Naive thymus-derived CD4-positive, alpha-beta T cell (primary cell): ENCODE measurements around the gene ITGB7. TPM values are rescaled to one million over a fixed set of nuclear protein-coding genes. Genes with fewer than 3 reads are reported as not detected.

Source experiments
- ATAC-seq: fragments of 150-1000 bp; cut with Tn5 transposase; 2 replicates; pipeline ENCODE4 v1.10.0; 2021; ENCODE audit warnings: mild to moderate bottlenecking, moderate library complexity
- CTCF ChIA-PET: fragments of 350-600 bp; sonication (Branson Sonifier 250); formaldehyde crosslinking; loops from one replicate; lab custom pipeline; 2021; ENCODE audit warnings: antibody characterized with exemption; lab: Charles Lee
- POLR2A ChIA-PET: fragments of 350-600 bp; sonication (Branson Sonifier 250); formaldehyde crosslinking; loops from one replicate; lab custom pipeline; 2021; ENCODE audit warnings: antibody characterized with exemption, inconsistent platforms; lab: Charles Lee
- DNase-seq, 9 donors: peaks; one replicate each; pipeline versions ENCODE4 v3.0.0 to v3.0.0-alpha.2; 2020 to 2022; ENCODE audit warnings: mixed read lengths in 1 of 9
- H3K27ac ChIP-seq: one replicate; pipeline ENCODE4 v1.7.0; 2013; ENCODE audit warnings: mild to moderate bottlenecking, low read depth, low read length, moderate library complexity
- H3K27me3 ChIP-seq, 2 donors: one replicate each; pipeline ENCODE4 v1.7.0; 2013; ENCODE audit warnings: low read length in 2 of 2, mild to moderate bottlenecking in 2 of 2, moderate library complexity in 2 of 2; ENCODE audit not compliant: control insufficient read depth in 2 of 2, insufficient read depth in 2 of 2
- H3K36me3 ChIP-seq, 3 experiments: 1 replicate in 2 of 3; 2 replicates in 1 of 3; pipeline ENCODE4 v1.7.0; 2013; ENCODE audit warnings: low read length in 3 of 3, mild to moderate bottlenecking in 3 of 3, moderate library complexity in 1 of 3; ENCODE audit not compliant: insufficient read depth in 3 of 3, control insufficient read depth in 2 of 3
- H3K4me1 ChIP-seq, 2 donors: one replicate each; pipeline ENCODE4 v1.7.0; 2013; ENCODE audit warnings: low read length in 2 of 2, mild to moderate bottlenecking in 2 of 2, moderate library complexity in 1 of 2; ENCODE audit not compliant: control insufficient read depth in 2 of 2, insufficient read depth in 2 of 2
- H3K4me3 ChIP-seq: 2 replicates; pipeline ENCODE4 v1.7.0; 2013; ENCODE audit warnings: mild to moderate bottlenecking, low read length
- H3K9me3 ChIP-seq, 3 experiments: 1 replicate in 2 of 3; 2 replicates in 1 of 3; pipeline ENCODE4 v1.7.0; 2013; ENCODE audit warnings: low read length in 3 of 3; ENCODE audit not compliant: control insufficient read depth in 2 of 3
- H3K27ac Mint-ChIP-seq, 9 donors: one replicate each; pipeline ENCODE4 v1.8.0; 2020 to 2022; ENCODE audit warnings: mixed read lengths in 9 of 9, mild to moderate bottlenecking in 8 of 9, moderate library complexity in 5 of 9, inconsistent platforms in 2 of 9
- H3K27me3 Mint-ChIP-seq, 5 donors: one replicate each; pipeline ENCODE4 v1.8.0; 2021 to 2022; ENCODE audit warnings: mixed read lengths in 5 of 5, mild to moderate bottlenecking in 1 of 5
- H3K36me3 Mint-ChIP-seq, 5 donors: one replicate each; pipeline ENCODE4 v1.8.0; 2020 to 2022; ENCODE audit warnings: mixed read lengths in 5 of 5, mild to moderate bottlenecking in 3 of 5, inconsistent platforms in 1 of 5
- H3K4me1 Mint-ChIP-seq, 7 donors: one replicate each; pipeline ENCODE4 v1.8.0; 2020 to 2022; ENCODE audit warnings: mixed read lengths in 7 of 7, mild to moderate bottlenecking in 3 of 7, inconsistent platforms in 1 of 7
- H3K4me3 Mint-ChIP-seq, 10 donors: one replicate each; pipeline ENCODE4 v1.8.0; 2020 to 2022; ENCODE audit warnings: mild to moderate bottlenecking in 10 of 10, mixed read lengths in 10 of 10, moderate library complexity in 6 of 10, inconsistent platforms in 2 of 10
- H3K9me3 Mint-ChIP-seq, 11 donors: one replicate each; pipeline ENCODE4 v1.8.0; 2020 to 2022; ENCODE audit warnings: mixed read lengths in 11 of 11, mild to moderate bottlenecking in 4 of 11, inconsistent platforms in 1 of 11, moderate library complexity in 1 of 11
- intact Hi-C, 2 donors: fragments of 100-400 bp; cut with micrococcal nuclease; formaldehyde crosslinking; loops; one replicate each; pipeline ENCODE4 v1.15.1; 2023
- polyA plus RNA-seq, 2 donors: library from polyadenylated mRNA; unstranded; fragments of 300-500 nt; fragmentation: Illumina TruSeq; gene quantifications; one replicate each; pipeline ENCODE4 v1.2.3, GENCODE V29; 2021
- total RNA-seq, 6 experiments: library from RNA in 5 of 6; stranded (reverse) in 5 of 6; gene quantifications; 1 replicate in 5 of 6; 2 replicates in 1 of 6; pipeline ENCODE4 v1.2.3 and lab custom pipeline; 2021 to 2026

ITGB7 gene
- total and polyA plus RNA-seq, 7 experiments from 2014 or later, result 191 to 760 (median 227) TPM

DNA sequence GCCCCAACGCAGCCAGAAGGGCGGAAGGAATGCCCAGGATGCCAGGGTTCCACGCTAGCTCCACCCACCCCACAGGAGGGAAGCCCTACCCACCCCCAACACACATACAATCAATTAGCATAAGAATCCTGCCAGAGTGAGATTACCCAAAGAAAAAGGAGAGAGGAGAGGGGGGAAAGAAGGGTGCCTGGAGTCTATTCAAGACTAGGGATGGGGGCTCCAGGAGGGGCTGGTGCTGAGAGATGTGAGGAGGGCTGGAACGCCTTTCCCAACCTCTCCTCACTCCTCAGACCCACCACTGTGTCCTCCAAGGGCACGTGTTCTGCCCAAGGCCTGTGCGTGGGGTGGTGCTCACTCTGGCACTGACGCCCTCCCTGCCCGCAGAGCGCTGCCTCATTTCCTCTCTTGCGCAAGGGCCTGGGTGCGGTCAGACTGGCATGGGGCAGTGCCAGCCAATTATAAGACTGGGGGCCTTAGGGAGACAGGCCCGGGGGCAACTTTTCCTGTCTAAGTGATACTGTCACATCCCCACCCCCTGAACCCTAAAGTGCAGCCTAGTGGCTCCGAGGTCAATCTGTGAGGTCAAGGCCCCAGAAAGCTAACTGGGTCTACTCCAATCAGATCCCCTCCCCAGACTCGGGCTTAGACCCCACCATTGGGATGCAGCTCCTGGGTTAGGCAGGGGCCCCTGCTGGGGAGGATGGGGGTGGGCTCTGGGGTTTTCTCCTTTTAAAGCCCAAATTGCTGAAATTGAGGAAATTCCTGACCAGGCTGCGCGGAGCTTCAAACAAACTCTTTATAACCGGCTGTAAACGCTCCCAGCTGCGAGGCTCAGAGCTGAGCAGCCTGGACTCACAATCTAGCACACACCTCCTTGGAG lies 10.2 kb upstream of the ITGB7 start:
- Mint-ChIP-seq H3K27ac (peak overlapping the region; percentile 67 to 96 (median 90)), H3K27me3 (no peaks in the 10 kb centered on the region), H3K4me1 (peaks cover 40 to 73% (median 70%) of the 10 kb centered on the region in 7 donors), H3K9me3 (peaks cover 0 to 6% (median 0%) of the 10 kb centered on the region in 11 donors), H3K4me3 (peak overlapping the region; percentile 85 to 100 (median 98)), H3K36me3 (peaks cover 0 to 47% (median 6%) of the 10 kb centered on the region in 5 donors)
- CTCF ChIA-PET, result interaction anchor here (0.7 to 14.6 kb wide), 9 partner anchors 19 to 1188 kb away, joined by 3 to 159 read pairs (median 3); partner anchors contain the start of gene ESPL1
- ATAC-seq (peak; percentile 16), DNase-seq (no peak)
- Histone ChIP-seq H3K4me3 (peak overlapping the region; percentile 95), H3K27ac (peak overlapping the region; percentile 78), H3K27me3 (no peaks in the 10 kb centered on the region), H3K36me3 (peaks cover 0 to 43% (median 0%) of the 10 kb centered on the region in 3 experiments), H3K9me3 (no peaks in the 10 kb centered on the region), H3K4me1 (peaks cover 32 to 34% of the 10 kb centered on the region in 2 donors)
- intact Hi-C loops, result no loop called here
- POLR2A ChIA-PET, result interaction anchor here (0.6 to 8.6 kb wide), 14 partner anchors 11 to 606 kb away, joined by 3 to 103 read pairs (median 5); partner anchors contain the start of genes CSAD, ITGB7, MYG1 and PFDN5

DNA sequence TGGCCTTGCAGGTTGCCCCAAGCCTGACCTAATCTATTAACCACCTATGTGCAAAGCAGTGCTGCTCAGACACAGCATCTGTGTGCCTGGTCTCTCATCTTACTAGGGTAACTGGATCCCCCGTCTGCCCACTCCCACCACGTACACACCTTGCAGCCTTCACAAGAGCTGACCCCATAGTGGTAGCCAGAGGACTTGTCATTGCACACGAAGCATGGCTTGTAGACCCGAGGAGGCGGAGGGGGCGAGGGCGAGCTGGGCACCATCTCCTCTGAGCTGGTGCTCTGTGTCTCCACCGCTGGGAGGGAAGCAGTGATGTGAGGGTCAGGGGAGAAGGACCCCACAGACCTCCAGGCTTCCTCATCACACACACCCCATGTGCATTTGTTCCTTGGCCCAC lies 8.4 kb upstream of the ITGB7 start:
- H3K4me3 ChIP-seq, result no peak overlapping the region
- DNase-seq (no peak), ATAC-seq (no peak)
- Mint-ChIP-seq H3K4me3 (peak overlapping the region in 3 of 10 donors; percentile 97 to 100 (median 100)), H3K27me3 (no peaks in the 10 kb centered on the region), H3K27ac (peak overlapping the region; percentile 58 to 96 (median 86)), H3K4me1 (peaks cover 41 to 78% (median 65%) of the 10 kb centered on the region in 7 donors), H3K9me3 (peaks cover 0 to 3% (median 0%) of the 10 kb centered on the region in 11 donors), H3K36me3 (peaks cover 5 to 53% (median 12%) of the 10 kb centered on the region in 5 donors)
- no peaks in the 10 kb centered on the region for H3K27me3 ChIP-seq
- ChIA-PET POLR2A (interaction anchor here (0.9 to 8.6 kb wide), 10 partner anchors 10 to 129 kb away, joined by 4 to 103 read pairs (median 5); partner anchors contain the start of genes CSAD, ITGB7 and ZNF740), CTCF (interaction anchor here (0.9 to 14.6 kb wide), 10 partner anchors 16 to 82 kb away, joined by 4 to 159 read pairs (median 10); partner anchors contain the start of gene ESPL1)
- H3K36me3 ChIP-seq, result peaks cover 0 to 60% (median 0%) of the 10 kb centered on the region in 3 experiments
- peak overlapping the region; percentile 78 for H3K27ac ChIP-seq
- H3K9me3 ChIP-seq, result no peaks in the 10 kb centered on the region
- intact Hi-C loops, result no loop called here
- H3K4me1 ChIP-seq, result peaks cover 29 to 30% of the 10 kb centered on the region in 2 donors

DNA sequence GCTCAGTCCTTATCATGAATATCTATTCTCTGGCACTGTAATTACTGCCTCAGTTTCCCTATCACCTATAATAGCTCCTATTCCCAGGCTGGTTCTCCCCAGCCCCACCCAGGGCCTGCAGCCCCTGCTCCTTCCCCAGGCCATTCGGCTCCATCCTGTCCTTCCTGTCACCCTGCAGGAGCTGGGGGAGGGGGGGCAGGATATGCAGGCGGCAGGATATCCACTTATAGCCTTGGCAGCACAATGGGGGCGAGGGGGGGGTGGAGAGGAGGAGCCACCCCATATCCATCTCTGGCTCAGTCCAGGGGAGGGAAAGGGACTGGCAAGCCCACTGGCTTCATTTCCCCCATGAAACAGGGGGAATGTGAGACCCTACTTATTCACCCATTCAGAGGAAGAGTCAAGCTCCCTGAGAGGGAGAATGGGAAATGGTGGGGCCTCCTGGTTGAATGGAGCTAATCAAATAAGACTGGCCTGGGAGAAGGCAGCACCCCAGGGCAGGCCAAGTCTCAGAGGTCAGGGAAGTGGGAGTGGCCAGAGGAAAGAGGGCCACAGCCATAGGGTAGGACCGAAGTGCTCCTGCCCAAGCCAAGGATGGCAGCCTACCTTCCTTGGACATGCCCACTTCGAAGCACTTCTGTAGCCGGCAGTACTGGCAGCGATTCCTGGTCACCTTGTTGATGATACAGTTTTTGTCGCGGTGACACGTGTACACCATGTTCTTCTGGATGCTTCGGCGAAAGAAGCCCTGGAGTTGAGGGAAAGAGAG lies 7.8 kb upstream of the ITGB7 start:
- Mint-ChIP-seq H3K9me3 (peaks cover 0 to 3% (median 0%) of the 10 kb centered on the region in 11 donors), H3K27me3 (no peaks in the 10 kb centered on the region), H3K4me1 (peaks cover 41 to 83% (median 71%) of the 10 kb centered on the region in 7 donors), H3K27ac (peak overlapping the region in 7 of 9 donors; percentile 16 to 94 (median 86)), H3K36me3 (peaks cover 5 to 56% (median 12%) of the 10 kb centered on the region in 5 donors), H3K4me3 (no peak overlapping the region)
- CTCF ChIA-PET, result interaction anchor here (0.6 to 14.6 kb wide), 21 partner anchors 8 to 357 kb away, joined by 3 to 159 read pairs (median 9); partner anchors contain the start of genes AAAS, CSAD, ESPL1 and ZNF740
- ATAC-seq (no peak), DNase-seq (no peak)
- no peaks in the 10 kb centered on the region for H3K9me3 ChIP-seq
- peaks cover 29 to 34% of the 10 kb centered on the region in 2 donors for H3K4me1 ChIP-seq
- POLR2A ChIA-PET, result interaction anchor here (0.8 to 8.6 kb wide), 17 partner anchors 8 to 107 kb away, joined by 3 to 103 read pairs (median 5); partner anchors contain the start of genes AAAS, CSAD, ESPL1 and ITGB7
- no peak overlapping the region for H3K4me3 ChIP-seq
- H3K27me3 ChIP-seq, result no peaks in the 10 kb centered on the region
- peak overlapping the region; percentile 78 for H3K27ac ChIP-seq
- intact Hi-C loops, result no loop called here
- H3K36me3 ChIP-seq, result peaks cover 0 to 62% (median 0%) of the 10 kb centered on the region in 3 experiments

DNA sequence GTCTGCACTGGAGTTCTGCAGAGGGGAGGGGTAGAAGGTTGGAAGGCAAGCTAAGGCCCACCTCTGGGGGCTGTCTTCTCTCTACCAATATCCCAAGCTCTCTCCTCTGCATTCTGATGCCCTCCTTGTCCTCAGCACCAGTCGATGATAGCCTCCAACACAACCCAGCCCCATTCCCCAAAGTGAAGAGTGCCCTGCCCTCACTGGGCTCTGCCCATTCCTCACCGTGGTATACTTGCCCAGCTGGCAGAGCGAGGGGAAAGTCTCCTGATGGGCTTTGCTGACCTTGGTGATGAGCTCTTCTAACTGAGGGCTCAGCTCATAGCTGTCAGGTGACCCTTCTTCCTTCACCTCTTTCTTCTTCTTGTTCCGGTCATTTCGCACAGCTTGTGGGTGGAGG lies 7.2 kb upstream of the ITGB7 start:
- ChIA-PET CTCF (interaction anchor here (0.6 to 14.6 kb wide), 23 partner anchors 9 to 150 kb away, joined by 3 to 159 read pairs (median 7); partner anchors contain the start of genes AAAS, CSAD, ESPL1 and PFDN5), POLR2A (interaction anchor here (0.8 to 8.6 kb wide), 17 partner anchors 9 to 107 kb away, joined by 3 to 63 read pairs (median 5); partner anchors contain the start of genes AAAS, CSAD, ESPL1 and MYG1)
- H3K4me1 ChIP-seq, result peaks cover 30 to 37% of the 10 kb centered on the region in 2 donors
- Mint-ChIP-seq H3K27ac (peak overlapping the region in 5 of 9 donors; percentile 53 to 92 (median 59)), H3K4me3 (no peak overlapping the region), H3K27me3 (no peaks in the 10 kb centered on the region), H3K9me3 (peaks cover 0 to 2% (median 0%) of the 10 kb centered on the region in 11 donors), H3K4me1 (peaks cover 45 to 88% (median 72%) of the 10 kb centered on the region in 7 donors), H3K36me3 (peaks cover under 1 to 56% (median 12%) of the 10 kb centered on the region in 5 donors)
- H3K36me3 ChIP-seq, result peaks cover 0 to 56% (median 0%) of the 10 kb centered on the region in 3 experiments
- no peaks in the 10 kb centered on the region for H3K9me3 ChIP-seq
- ATAC-seq, result no peak
- no peak overlapping the region for H3K4me3 ChIP-seq
- no peak for DNase-seq
- intact Hi-C loops, result no loop called here
- H3K27ac ChIP-seq, result peak overlapping the region; percentile 17
- H3K27me3 ChIP-seq, result no peaks in the 10 kb centered on the region

DNA sequence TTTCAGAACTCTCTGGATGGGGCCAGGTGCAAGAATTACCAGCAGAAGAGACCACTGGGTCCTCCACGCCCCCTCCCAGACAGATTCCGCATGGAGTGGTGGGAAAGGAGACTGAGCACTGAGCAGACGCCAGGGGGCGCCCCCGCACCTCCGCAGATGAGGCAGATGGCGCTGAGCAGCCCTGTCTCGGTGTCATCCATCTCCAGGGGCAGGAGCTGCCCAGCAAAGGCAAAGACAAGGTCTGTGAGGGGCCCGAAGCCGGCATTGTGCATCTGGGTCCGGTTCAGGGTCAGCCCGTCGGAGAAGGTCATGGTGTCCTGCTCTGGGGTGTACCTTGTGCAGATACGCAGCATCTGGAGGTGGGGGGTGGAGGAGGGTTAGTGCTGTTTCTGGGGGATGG lies 6.3 kb upstream of the ITGB7 start:
- H3K27me3 ChIP-seq, result no peaks in the 10 kb centered on the region
- H3K9me3 ChIP-seq, result no peaks in the 10 kb centered on the region
- no peak overlapping the region for H3K4me3 ChIP-seq
- Mint-ChIP-seq H3K27ac (peak overlapping the region in 8 of 9 donors; percentile 24 to 92 (median 74)), H3K4me3 (peak overlapping the region in 2 of 10 donors; percentile 5 to 21), H3K9me3 (peaks cover 0 to 2% (median 0%) of the 10 kb centered on the region in 11 donors), H3K36me3 (peaks cover 0 to 55% (median 12%) of the 10 kb centered on the region in 5 donors), H3K27me3 (no peaks in the 10 kb centered on the region), H3K4me1 (peaks cover 54 to 93% (median 74%) of the 10 kb centered on the region in 7 donors)
- DNase-seq (peak; percentile 71 to 85 (median 80)), ATAC-seq (peak; percentile 84)
- POLR2A ChIA-PET, result interaction anchor here (0.6 to 8.6 kb wide), 14 partner anchors 13 to 108 kb away, joined by 3 to 63 read pairs (median 5); partner anchors contain the start of genes AAAS, CSAD, ESPL1 and MYG1
- H3K4me1 ChIP-seq, result peaks cover 35 to 44% of the 10 kb centered on the region in 2 donors
- peaks cover 0 to 55% (median 0%) of the 10 kb centered on the region in 3 experiments for H3K36me3 ChIP-seq
- H3K27ac ChIP-seq, result peak overlapping the region; percentile 27
- CTCF ChIA-PET, result interaction anchor here (0.9 to 14.6 kb wide), 16 partner anchors 10 to 131 kb away, joined by 3 to 159 read pairs (median 9); partner anchors contain the start of genes AAAS, ESPL1 and PFDN5
- intact Hi-C loops, result loop anchor here (1.0 kb wide), 6 partner anchors 38 to 132 kb away; partner anchors contain the start of genes ESPL1 (in 2 of the 2) and AAAS (in 1 of the 2)
